ENCODE measurements around the gene VPS45. TPM values are rescaled to one million over a fixed set of nuclear protein-coding genes. Genes with fewer than 3 reads are reported as not detected.

The VPS45 gene
- total and polyA plus RNA-seq, 2 of the 4 experiments (the other 2 are of a cell fraction): 32.4 to 33.3 TPM

GRCh38 chr1:150051089-150051373 lies 16.5 kb upstream of the VPS45 start:
- H4K5ac ChIP-seq (ENCODE audit: low read depth, low read length): no peak overlapping the region
- BruUV-seq (replicated peaks): no TSS peak
- H3K27ac ChIP-seq (ENCODE audit: insufficient read depth, low read length): no peak overlapping the region
- no peak overlapping the region for H3K56ac ChIP-seq (ENCODE audit: extremely low read depth, insufficient read depth, low read length)
- no peak overlapping the region for H4K8ac ChIP-seq (ENCODE audit: low read depth in 2 of 2, low read length in 2 of 2)
- no peak overlapping the region for H2BK20ac ChIP-seq (ENCODE audit: low read depth, low read length)
- WGBS, 2 experiments (ENCODE audit: extremely low coverage in 2 of 2, insufficient read length in 1 of 2): 51% methylated on average over 3 of the region's 7 CpGs; no CpG with 5 or more reads in 1 of the 2 experiments
- TF ChIP-seq ELK1 (IDR thresholded peaks at IDR 0.05; ENCODE audit: borderline replicate concordance, low read depth, low read length) (no peak), CEBPB (IDR thresholded peaks at IDR 0.05; ENCODE audit: low read depth, low read length) (no peak), MAFK (IDR thresholded peaks at IDR 0.05; ENCODE audit: low read depth, low read length) (no peak), FOS (IDR thresholded peaks at IDR 0.05; ENCODE audit: low read depth, low read length) (no peak), MAZ (IDR thresholded peaks at IDR 0.05; ENCODE audit: borderline replicate concordance, low read depth, low read length) (no peak), USF2 (IDR thresholded peaks at IDR 0.05; ENCODE audit: low read depth, low read length) (no peak), CHD1 (IDR thresholded peaks at IDR 0.05; ENCODE audit: low read depth, low read length) (no peak), SMC3 (IDR thresholded peaks at IDR 0.05; ENCODE audit: low read depth, low read length) (no peak), RFX5 (IDR thresholded peaks at IDR 0.05; ENCODE audit: low read depth, low read length) (no peak)
- dilution Hi-C loops (cut with HindIII; ENCODE audit: low sequenced_read_pairs, unreplicated experiment) (no loop called here), intact Hi-C loops (cut with micrococcal nuclease) (loop anchor here (5.0 kb wide), 1 partner anchor 154 kb away; the partner anchor contains the start of gene BOLA1), in situ Hi-C loops (cut with MboI; ENCODE audit: low sequenced_read_pairs) (loop anchor here (5.0 to 10.0 kb wide), 2 partner anchors 89 to 156 kb away; partner anchors contain the start of gene BOLA1)
- CTCF ChIA-PET: interaction anchor here (1.0 to 1.4 kb wide), 2 partner anchors 89 to 164 kb away, joined by 3 to 4 read pairs; a partner anchor contains a TSS
- no peak overlapping the region for H2BK5ac ChIP-seq (ENCODE audit: low read depth, low read length, poor library complexity, severe bottlenecking)
- no peak overlapping the region for H3K18ac ChIP-seq (ENCODE audit: low read depth, low read length)
- H3K79me1 ChIP-seq (ENCODE audit: low read depth in 1 of 2, low read length in 2 of 2): peaks cover 3 to 7% of the 10 kb centered on the region in 2 experiments; a peak in 2 of 4 replicates
- no peak overlapping the region for H4K91ac ChIP-seq (ENCODE audit: insufficient read depth, low read depth, low read length)
- no peak overlapping the region for H2AK5ac ChIP-seq (ENCODE audit: low read depth, low read length)
- H3K36me3 ChIP-seq (ENCODE audit: control insufficient read depth, insufficient read depth, low read length): no peaks in the 10 kb centered on the region
- H3K9me3 ChIP-seq (ENCODE audit: control insufficient read depth, insufficient read depth, low read length): no peaks in the 10 kb centered on the region
- no peak overlapping the region for H3K14ac ChIP-seq (replicated peaks; ENCODE audit: low read depth, low read length)
- no peak overlapping the region for H2AFZ ChIP-seq (replicated peaks; ENCODE audit: low read length, poor library complexity)
- POLR2A ChIA-PET (ENCODE audit: unreplicated experiment): no interaction called here
- no peaks in the 10 kb centered on the region for H4K20me1 ChIP-seq (ENCODE audit: insufficient read depth, low read length)
- no peak overlapping the region for H3K9ac ChIP-seq (ENCODE audit: low read depth, low read length)
- no peaks in the 10 kb centered on the region; the same call in 1 of the 2 replicates for H3K4me1 ChIP-seq (ENCODE audit: control insufficient read depth, insufficient read depth, low read length)
- no peak overlapping the region for H2BK15ac ChIP-seq (ENCODE audit: low read depth, low read length)
- H3K4me3 ChIP-seq (ENCODE audit: insufficient read depth, low read depth, low read length): no peak overlapping the region
- DNase-seq (no peak), ATAC-seq (ENCODE audit: low read depth) (no peak)
- no peaks in the 10 kb centered on the region for H3K27me3 ChIP-seq (ENCODE audit: control insufficient read depth, insufficient read depth, low read length)
- no peak overlapping the region for H3K4me2 ChIP-seq (ENCODE audit: low read depth, low read length)
- H3K23ac ChIP-seq (ENCODE audit: low read depth, low read length): no peak overlapping the region
- H3K9me1 ChIP-seq (ENCODE audit: insufficient read depth, low read length): no peaks in the 10 kb centered on the region
- no peak overlapping the region for H3K4ac ChIP-seq (ENCODE audit: low read depth, low read length)
- H2BK120ac ChIP-seq (ENCODE audit: low read depth, low read length): no peak overlapping the region
- no peak overlapping the region for H2AK9ac ChIP-seq (replicated peaks; ENCODE audit: low read depth, low read length, poor library complexity)
